Measurements from ENCODE around the gene CBLB. TPM values are rescaled to one million over a fixed set of nuclear protein-coding genes. Genes with fewer than 3 reads are reported as not detected.

CBLB gene
- total and polyA plus RNA-seq, 4 donors, result 25.1 to 44.6 (median 30.8) TPM

DNA sequence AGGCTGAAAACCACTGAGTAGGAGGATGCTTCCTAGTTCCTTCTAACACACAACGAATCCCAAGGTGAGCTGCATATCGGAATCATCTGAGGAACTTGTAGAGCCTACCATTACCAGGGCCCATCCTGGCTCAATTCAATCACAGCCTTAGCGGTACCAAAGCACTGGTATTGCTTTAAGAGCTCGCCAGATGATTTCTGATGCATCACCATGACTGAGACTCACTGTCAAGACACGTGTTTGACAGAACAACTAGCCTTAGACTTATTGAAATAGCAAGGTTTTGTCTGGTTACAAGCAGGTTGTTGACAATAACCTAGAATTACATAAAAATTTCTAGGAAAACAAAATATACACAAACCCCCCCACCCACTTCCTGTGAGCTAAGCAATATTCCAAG is 68.5 kb downstream of the CBLB start:
- H3K36me3 ChIP-seq (ENCODE audit: control insufficient read depth, insufficient read depth, low read length), result no peaks in the 10 kb centered on the region
- no peaks in the 10 kb centered on the region for H3K27me3 ChIP-seq (ENCODE audit: control insufficient read depth, insufficient read depth, low read length)
- DNase-seq (ENCODE audit: low read depth in 4 of 6, low spot score in 6 of 6), result no peak
- no peaks in the 10 kb centered on the region for H3K9me3 ChIP-seq (ENCODE audit: control insufficient read depth, insufficient read depth, low read length)
- H3K27ac ChIP-seq (ENCODE audit: low read depth, low read length), result no peak overlapping the region
- H3K4me1 ChIP-seq (ENCODE audit: control insufficient read depth, insufficient read depth, low read length), result no peaks in the 10 kb centered on the region
- WGBS (ENCODE audit: insufficient coverage), result 82% methylated on average over 5 of the region's 5 CpGs
- no peak overlapping the region for H3K4me3 ChIP-seq (ENCODE audit: low read depth, low read length)

DNA sequence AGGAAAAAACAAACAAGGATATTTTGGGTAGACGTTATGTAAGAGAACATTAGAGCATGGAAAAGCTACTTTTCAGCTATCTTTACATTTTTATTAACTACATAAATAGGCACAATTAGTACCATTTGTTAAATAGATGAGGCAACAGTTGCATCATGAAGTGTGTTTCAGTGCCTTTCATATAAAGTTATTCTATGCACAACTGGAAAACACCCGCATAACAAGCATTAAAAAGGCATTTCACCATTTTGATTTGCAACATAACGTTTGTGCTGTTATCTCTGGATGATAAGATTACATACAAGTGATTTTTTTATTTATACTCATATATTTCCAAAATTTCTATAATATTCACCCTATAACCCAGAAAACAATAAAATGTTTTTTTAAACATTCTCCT is 69.5 kb downstream of the CBLB start:
- no CpG with 5 or more reads among the region's 3 CpGs for WGBS (ENCODE audit: insufficient coverage)
- no peak for DNase-seq (ENCODE audit: low read depth in 4 of 6, low spot score in 6 of 6)
- H3K4me3 ChIP-seq (ENCODE audit: low read depth, low read length), result no peak overlapping the region
- no peaks in the 10 kb centered on the region for H3K36me3 ChIP-seq (ENCODE audit: control insufficient read depth, insufficient read depth, low read length)
- H3K27ac ChIP-seq (ENCODE audit: low read depth, low read length), result no peak overlapping the region
- H3K4me1 ChIP-seq (ENCODE audit: control insufficient read depth, insufficient read depth, low read length), result no peaks in the 10 kb centered on the region
- H3K9me3 ChIP-seq (ENCODE audit: control insufficient read depth, insufficient read depth, low read length), result no peaks in the 10 kb centered on the region
- H3K27me3 ChIP-seq (ENCODE audit: control insufficient read depth, insufficient read depth, low read length), result no peaks in the 10 kb centered on the region

DNA sequence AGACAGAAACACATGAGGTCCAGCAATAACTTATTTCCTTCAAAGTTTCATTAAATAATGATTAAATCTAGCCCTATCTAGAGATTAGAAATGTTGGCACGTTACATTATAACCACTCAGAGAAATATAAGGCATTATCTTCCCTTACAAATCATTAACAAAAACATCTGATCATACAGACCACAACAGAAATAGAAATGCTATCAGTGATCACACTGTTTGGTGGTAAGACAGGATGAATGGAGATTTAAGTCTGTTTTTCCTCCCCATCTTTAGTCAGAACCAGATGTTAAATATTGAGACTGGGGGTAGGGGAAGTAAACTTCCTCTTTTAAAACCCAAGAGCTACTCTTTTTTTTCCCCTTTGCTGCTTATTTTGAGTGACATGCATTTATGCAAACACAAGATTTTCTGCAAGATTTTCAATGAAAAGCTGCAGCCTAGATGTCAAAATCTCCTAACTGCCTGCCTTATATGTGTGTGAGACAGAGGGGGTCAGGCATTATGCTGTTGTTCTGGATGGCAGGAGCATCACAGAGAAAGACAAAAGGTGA is 70.4 kb downstream of the CBLB start:
- no peaks in the 10 kb centered on the region for H3K27me3 ChIP-seq (ENCODE audit: control insufficient read depth, insufficient read depth, low read length)
- WGBS (ENCODE audit: insufficient coverage), result no CpG with 5 or more reads among the region's 1 CpG
- H3K4me3 ChIP-seq (ENCODE audit: low read depth, low read length), result no peak overlapping the region
- no peaks in the 10 kb centered on the region for H3K4me1 ChIP-seq (ENCODE audit: control insufficient read depth, insufficient read depth, low read length)
- H3K9me3 ChIP-seq (ENCODE audit: control insufficient read depth, insufficient read depth, low read length), result no peaks in the 10 kb centered on the region
- no peak overlapping the region for H3K27ac ChIP-seq (ENCODE audit: low read depth, low read length)
- no peaks in the 10 kb centered on the region for H3K36me3 ChIP-seq (ENCODE audit: control insufficient read depth, insufficient read depth, low read length)
- no peak for DNase-seq (ENCODE audit: low read depth in 4 of 6, low spot score in 6 of 6)

GRCh38 chr3:105793040-105793439 is 75.8 kb downstream of the CBLB start:
- WGBS (ENCODE audit: insufficient coverage), result 58% methylated on average over 1 of the region's 2 CpGs
- Histone ChIP-seq H3K9me3 (ENCODE audit: control insufficient read depth, insufficient read depth, low read length) (no peaks in the 10 kb centered on the region), H3K4me3 (ENCODE audit: low read depth, low read length) (no peak overlapping the region), H3K27ac (ENCODE audit: low read depth, low read length) (no peak overlapping the region), H3K27me3 (ENCODE audit: control insufficient read depth, insufficient read depth, low read length) (no peaks in the 10 kb centered on the region), H3K36me3 (ENCODE audit: control insufficient read depth, insufficient read depth, low read length) (no peaks in the 10 kb centered on the region), H3K4me1 (ENCODE audit: control insufficient read depth, insufficient read depth, low read length) (no peaks in the 10 kb centered on the region)
- DNase-seq (ENCODE audit: low read depth in 4 of 6, low spot score in 6 of 6), result no peak

GRCh38 chr3:105791919-105792786 is 76.7 kb downstream of the CBLB start:
- Histone ChIP-seq H3K4me3 (ENCODE audit: low read depth, low read length) (no peak overlapping the region), H3K27ac (ENCODE audit: low read depth, low read length) (no peak overlapping the region), H3K36me3 (ENCODE audit: control insufficient read depth, insufficient read depth, low read length) (no peaks in the 10 kb centered on the region), H3K9me3 (ENCODE audit: control insufficient read depth, insufficient read depth, low read length) (no peaks in the 10 kb centered on the region), H3K4me1 (ENCODE audit: control insufficient read depth, insufficient read depth, low read length) (no peaks in the 10 kb centered on the region), H3K27me3 (ENCODE audit: control insufficient read depth, insufficient read depth, low read length) (no peaks in the 10 kb centered on the region)
- DNase-seq (ENCODE audit: low read depth in 4 of 6, low spot score in 6 of 6), result no peak
- WGBS (ENCODE audit: insufficient coverage), result 65% methylated on average over 5 of the region's 6 CpGs

DNA sequence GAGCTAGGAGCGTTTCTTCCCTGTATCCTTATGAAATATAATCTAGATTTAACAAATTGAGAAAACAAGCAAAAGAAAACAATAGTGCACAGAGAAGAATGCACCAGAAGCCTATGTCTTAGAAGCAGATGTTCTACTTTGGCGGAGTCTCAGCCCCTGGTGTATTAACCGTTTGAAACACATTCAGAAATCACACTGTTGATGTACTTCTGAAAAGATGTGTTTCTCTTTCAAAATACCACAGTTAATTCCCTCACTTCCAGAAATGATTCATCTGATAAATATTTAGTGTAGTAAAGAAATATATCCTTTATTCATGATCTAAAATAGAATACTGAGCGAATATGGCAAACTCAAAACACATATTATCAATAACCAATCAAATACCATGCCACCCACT is 77.7 kb downstream of the CBLB start:
- no peaks in the 10 kb centered on the region for H3K36me3 ChIP-seq (ENCODE audit: control insufficient read depth, insufficient read depth, low read length)
- H3K4me3 ChIP-seq (ENCODE audit: low read depth, low read length), result no peak overlapping the region
- no peak overlapping the region for H3K27ac ChIP-seq (ENCODE audit: low read depth, low read length)
- DNase-seq (ENCODE audit: low read depth in 4 of 6, low spot score in 6 of 6), result peak in 1 of 6 donors; percentile 41
- no peaks in the 10 kb centered on the region for H3K9me3 ChIP-seq (ENCODE audit: control insufficient read depth, insufficient read depth, low read length)
- H3K4me1 ChIP-seq (ENCODE audit: control insufficient read depth, insufficient read depth, low read length), result no peaks in the 10 kb centered on the region
- WGBS (ENCODE audit: insufficient coverage), result no CpG with 5 or more reads among the region's 4 CpGs
- no peaks in the 10 kb centered on the region for H3K27me3 ChIP-seq (ENCODE audit: control insufficient read depth, insufficient read depth, low read length)

DNA sequence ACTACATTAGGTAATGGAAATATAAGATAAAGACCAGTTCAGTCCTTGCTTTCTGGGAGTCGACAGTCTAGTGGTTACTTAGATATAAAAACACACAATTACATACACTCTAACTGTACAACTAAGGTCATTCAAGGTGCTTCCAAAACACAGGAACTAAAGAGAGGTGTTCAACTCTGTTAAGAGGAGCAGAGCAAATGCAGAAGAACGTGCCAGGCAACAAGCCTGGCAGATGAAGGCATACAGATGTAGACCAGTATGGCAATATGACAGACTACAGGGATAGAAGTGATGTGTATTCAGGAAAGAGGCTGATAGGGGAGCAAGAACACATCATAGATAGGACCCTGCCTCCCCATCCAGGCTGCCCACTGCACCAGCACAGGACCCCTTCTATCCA is 78.3 kb downstream of the CBLB start:
- Histone ChIP-seq H3K4me3 (ENCODE audit: low read depth, low read length) (no peak overlapping the region), H3K9me3 (ENCODE audit: control insufficient read depth, insufficient read depth, low read length) (no peaks in the 10 kb centered on the region), H3K36me3 (ENCODE audit: control insufficient read depth, insufficient read depth, low read length) (no peaks in the 10 kb centered on the region), H3K4me1 (ENCODE audit: control insufficient read depth, insufficient read depth, low read length) (no peaks in the 10 kb centered on the region), H3K27me3 (ENCODE audit: control insufficient read depth, insufficient read depth, low read length) (no peaks in the 10 kb centered on the region), H3K27ac (ENCODE audit: low read depth, low read length) (no peak overlapping the region)
- 83% methylated on average over 1 of the region's 2 CpGs for WGBS (ENCODE audit: insufficient coverage)
- DNase-seq (ENCODE audit: low read depth in 4 of 6, low spot score in 6 of 6), result no peak

- H3K9me3 ChIP-seq (ENCODE audit: control insufficient read depth, insufficient read depth, low read length), result no peaks in the 10 kb centered on the region
- no peak overlapping the region for H3K27ac ChIP-seq (ENCODE audit: low read depth, low read length)
- no peaks in the 10 kb centered on the region for H3K27me3 ChIP-seq (ENCODE audit: control insufficient read depth, insufficient read depth, low read length)
- H3K4me1 ChIP-seq (ENCODE audit: control insufficient read depth, insufficient read depth, low read length), result no peaks in the 10 kb centered on the region
- H3K4me3 ChIP-seq (ENCODE audit: low read depth, low read length), result no peak overlapping the region
- WGBS (ENCODE audit: insufficient coverage), result 90% methylated on average over 3 of the region's 3 CpGs
- H3K36me3 ChIP-seq (ENCODE audit: control insufficient read depth, insufficient read depth, low read length), result no peaks in the 10 kb centered on the region
- DNase-seq (ENCODE audit: low read depth in 4 of 6, low spot score in 6 of 6), result no peak
Measured at GRCh38 chr3:105788593-105788992, 80.2 kb downstream of the CBLB start.

GRCh38 chr3:105787453-105787852 is 81.4 kb downstream of the CBLB start:
- WGBS (ENCODE audit: insufficient coverage), result 100% methylated on average over 1 of the region's 2 CpGs
- no peaks in the 10 kb centered on the region for H3K9me3 ChIP-seq (ENCODE audit: control insufficient read depth, insufficient read depth, low read length)
- H3K27me3 ChIP-seq (ENCODE audit: control insufficient read depth, insufficient read depth, low read length), result no peaks in the 10 kb centered on the region
- no peak overlapping the region for H3K27ac ChIP-seq (ENCODE audit: low read depth, low read length)
- no peaks in the 10 kb centered on the region for H3K4me1 ChIP-seq (ENCODE audit: control insufficient read depth, insufficient read depth, low read length)
- no peak overlapping the region for H3K4me3 ChIP-seq (ENCODE audit: low read depth, low read length)
- no peaks in the 10 kb centered on the region for H3K36me3 ChIP-seq (ENCODE audit: control insufficient read depth, insufficient read depth, low read length)
- peak in 1 of 6 donors; percentile 30 for DNase-seq (ENCODE audit: low read depth in 4 of 6, low spot score in 6 of 6)

DNA sequence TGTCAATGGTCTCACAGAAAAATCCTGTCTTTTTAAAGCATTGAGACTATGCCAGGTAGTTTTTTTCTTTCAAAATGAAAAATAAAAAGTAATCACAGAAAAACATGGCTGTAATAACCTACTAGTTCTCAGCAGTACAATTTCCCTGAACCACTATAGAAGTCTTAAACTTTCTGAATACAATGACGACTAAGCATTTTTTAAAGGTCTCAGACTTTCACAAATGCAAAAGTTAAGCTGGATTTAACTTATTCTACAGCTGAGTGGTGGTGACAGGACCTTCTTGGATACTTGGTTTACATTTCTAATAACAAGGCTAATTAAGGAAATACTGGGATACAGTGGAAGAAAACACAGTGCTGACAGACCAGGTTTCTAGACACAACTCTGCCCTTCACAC is 81.8 kb downstream of the CBLB start:
- no peak overlapping the region for H3K27ac ChIP-seq (ENCODE audit: low read depth, low read length)
- no peaks in the 10 kb centered on the region for H3K27me3 ChIP-seq (ENCODE audit: control insufficient read depth, insufficient read depth, low read length)
- no peaks in the 10 kb centered on the region for H3K9me3 ChIP-seq (ENCODE audit: control insufficient read depth, insufficient read depth, low read length)
- H3K4me3 ChIP-seq (ENCODE audit: low read depth, low read length), result no peak overlapping the region
- no peaks in the 10 kb centered on the region for H3K36me3 ChIP-seq (ENCODE audit: control insufficient read depth, insufficient read depth, low read length)
- WGBS (ENCODE audit: insufficient coverage), result no CpG with 5 or more reads among the region's 1 CpG
- DNase-seq (ENCODE audit: low read depth in 4 of 6, low spot score in 6 of 6), result no peak
- no peaks in the 10 kb centered on the region for H3K4me1 ChIP-seq (ENCODE audit: control insufficient read depth, insufficient read depth, low read length)
